ENCODE results near the gene ABCC1. TPM values are rescaled to one million over a fixed set of nuclear protein-coding genes. Genes with fewer than 3 reads are reported as not detected.
A peak's percentile ranks its signal among the peaks of the same experiment; 100 is the strongest.

ABCC1 gene
- polyA plus RNA-seq, 3 donors: 1.4 to 23.6 (median 3.0) TPM

DNA sequence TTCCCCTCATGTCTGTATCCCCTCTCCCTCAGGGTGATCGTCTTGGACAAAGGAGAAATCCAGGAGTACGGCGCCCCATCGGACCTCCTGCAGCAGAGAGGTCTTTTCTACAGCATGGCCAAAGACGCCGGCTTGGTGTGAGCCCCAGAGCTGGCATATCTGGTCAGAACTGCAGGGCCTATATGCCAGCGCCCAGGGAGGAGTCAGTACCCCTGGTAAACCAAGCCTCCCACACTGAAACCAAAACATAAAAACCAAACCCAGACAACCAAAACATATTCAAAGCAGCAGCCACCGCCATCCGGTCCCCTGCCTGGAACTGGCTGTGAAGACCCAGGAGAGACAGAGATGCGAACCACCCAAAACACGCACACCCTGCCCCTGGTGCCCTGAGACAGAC, 191.7 kb downstream of the ABCC1 start:
- WGBS (ENCODE audit: insufficient coverage): 99% methylated on average over 10 of the region's 11 CpGs
- no peak for DNase-seq
- no peaks in the 10 kb centered on the region for H3K27me3 ChIP-seq (ENCODE audit: control insufficient read depth in 2 of 2, insufficient read depth in 2 of 2, low read length in 2 of 2)
- peaks cover 15% of the 10 kb centered on the region for H4K20me1 ChIP-seq (ENCODE audit: insufficient read depth, low read length)
- H3K79me2 ChIP-seq (ENCODE audit: insufficient read depth, low read length): no peaks in the 10 kb centered on the region
- Mint-ChIP-seq H3K4me3 (no peak overlapping the region), H3K9me3 (peaks cover 0 to 2% (median 0%) of the 10 kb centered on the region in 7 donors), H3K36me3 (peaks cover 73 to 82% of the 10 kb centered on the region in 2 donors), H3K4me1 (peaks cover 2% of the 10 kb centered on the region), H3K27ac (peak overlapping the region in 1 of 7 donors; percentile 6), H3K27me3 (ENCODE audit: low read depth in 3 of 3) (peaks cover 0 to 2% (median 0%) of the 10 kb centered on the region in 3 donors)
- peaks cover 67 to 79% of the 10 kb centered on the region in 2 donors for H3K36me3 ChIP-seq (replicated peaks in 1 of 2; ENCODE audit: control insufficient read depth in 1 of 2, insufficient read depth in 2 of 2, low read length in 2 of 2)
- no peaks in the 10 kb centered on the region for H3K9me3 ChIP-seq (replicated peaks in 1 of 2; ENCODE audit: control insufficient read depth in 1 of 2, insufficient read depth in 1 of 2, low read length in 2 of 2)
- no peak overlapping the region for H3K27ac ChIP-seq (ENCODE audit: low read depth in 1 of 2, low read length in 2 of 2)
- no peak overlapping the region for H3K4me2 ChIP-seq (replicated peaks; ENCODE audit: extremely low read depth, low read length, poor library complexity, severe bottlenecking)
- no peak overlapping the region for H2AFZ ChIP-seq (ENCODE audit: insufficient read depth, low read depth, low read length, poor library complexity, severe bottlenecking)
- intact Hi-C loops (cut with micrococcal nuclease): no loop called here
- TF ChIP-seq, protein P1, sequence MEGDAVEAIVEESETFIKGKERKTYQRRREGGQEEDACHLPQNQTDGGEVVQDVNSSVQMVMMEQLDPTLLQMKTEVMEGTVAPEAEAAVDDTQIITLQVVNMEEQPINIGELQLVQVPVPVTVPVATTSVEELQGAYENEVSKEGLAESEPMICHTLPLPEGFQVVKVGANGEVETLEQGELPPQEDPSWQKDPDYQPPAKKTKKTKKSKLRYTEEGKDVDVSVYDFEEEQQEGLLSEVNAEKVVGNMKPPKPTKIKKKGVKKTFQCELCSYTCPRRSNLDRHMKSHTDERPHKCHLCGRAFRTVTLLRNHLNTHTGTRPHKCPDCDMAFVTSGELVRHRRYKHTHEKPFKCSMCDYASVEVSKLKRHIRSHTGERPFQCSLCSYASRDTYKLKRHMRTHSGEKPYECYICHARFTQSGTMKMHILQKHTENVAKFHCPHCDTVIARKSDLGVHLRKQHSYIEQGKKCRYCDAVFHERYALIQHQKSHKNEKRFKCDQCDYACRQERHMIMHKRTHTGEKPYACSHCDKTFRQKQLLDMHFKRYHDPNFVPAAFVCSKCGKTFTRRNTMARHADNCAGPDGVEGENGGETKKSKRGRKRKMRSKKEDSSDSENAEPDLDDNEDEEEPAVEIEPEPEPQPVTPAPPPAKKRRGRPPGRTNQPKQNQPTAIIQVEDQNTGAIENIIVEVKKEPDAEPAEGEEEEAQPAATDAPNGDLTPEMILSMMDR (IDR thresholded peaks at IDR 0.05): no peak
- H3K4me1 ChIP-seq (ENCODE audit: control insufficient read depth in 1 of 2, insufficient read depth in 2 of 2, low read length in 2 of 2): no peaks in the 10 kb centered on the region
- H3K9ac ChIP-seq (ENCODE audit: insufficient read depth, low read length, poor library complexity, severe bottlenecking): no peak overlapping the region
- H3K4me3 ChIP-seq (replicated peaks in 1 of 3; ENCODE audit: low read depth in 2 of 3, low read length in 3 of 3): no peak overlapping the region

DNA sequence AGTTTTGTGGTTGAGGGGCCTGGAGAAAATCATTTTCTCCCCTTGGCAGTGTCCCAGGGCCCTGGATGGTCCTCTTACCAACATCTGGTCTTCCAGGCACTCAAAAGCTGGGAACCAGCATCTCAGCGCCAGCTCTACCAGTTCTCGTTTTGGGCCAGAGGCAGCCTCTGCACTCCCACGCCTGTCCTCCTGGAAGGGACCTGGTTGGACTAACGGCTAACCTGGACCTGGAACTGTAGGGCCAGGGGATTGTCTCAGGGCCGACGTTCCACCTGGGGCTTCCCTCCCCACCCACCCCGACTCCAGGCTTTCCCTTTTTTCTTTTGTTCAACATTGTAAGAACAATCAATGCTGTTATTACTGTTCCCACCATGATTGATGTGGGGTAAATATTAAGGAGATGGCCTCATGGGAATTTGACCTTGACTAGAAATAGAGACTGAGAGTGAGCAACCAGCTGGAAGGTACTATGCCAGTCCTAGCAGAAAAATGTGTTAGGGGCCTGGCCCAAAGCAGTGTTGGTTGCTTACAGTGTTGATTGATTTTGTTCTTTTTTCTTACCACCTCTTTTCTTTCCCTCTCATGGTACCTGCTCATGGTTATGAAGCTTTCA, 192.5 kb downstream of the ABCC1 start:
- Histone ChIP-seq H3K27ac (ENCODE audit: low read depth in 1 of 2, low read length in 2 of 2) (no peak overlapping the region), H4K20me1 (ENCODE audit: insufficient read depth, low read length) (peaks cover 20% of the 10 kb centered on the region), H3K4me2 (replicated peaks; ENCODE audit: extremely low read depth, low read length, poor library complexity, severe bottlenecking) (no peak overlapping the region), H3K4me3 (replicated peaks in 1 of 3; ENCODE audit: low read depth in 2 of 3, low read length in 3 of 3) (no peak overlapping the region), H3K79me2 (ENCODE audit: insufficient read depth, low read length) (no peaks in the 10 kb centered on the region), H2AFZ (ENCODE audit: insufficient read depth, low read depth, low read length, poor library complexity, severe bottlenecking) (no peak overlapping the region), H3K4me1 (ENCODE audit: control insufficient read depth in 1 of 2, insufficient read depth in 2 of 2, low read length in 2 of 2) (no peaks in the 10 kb centered on the region), H3K9me3 (replicated peaks in 1 of 2; ENCODE audit: control insufficient read depth in 1 of 2, insufficient read depth in 1 of 2, low read length in 2 of 2) (no peaks in the 10 kb centered on the region), H3K36me3 (replicated peaks in 1 of 2; ENCODE audit: control insufficient read depth in 1 of 2, insufficient read depth in 2 of 2, low read length in 2 of 2) (peaks cover 59 to 72% of the 10 kb centered on the region in 2 donors), H3K27me3 (ENCODE audit: control insufficient read depth in 2 of 2, insufficient read depth in 2 of 2, low read length in 2 of 2) (no peaks in the 10 kb centered on the region), H3K9ac (ENCODE audit: insufficient read depth, low read length, poor library complexity, severe bottlenecking) (no peak overlapping the region)
- 96% methylated on average over 4 of the region's 7 CpGs for WGBS (ENCODE audit: insufficient coverage)
- Mint-ChIP-seq H3K36me3 (peaks cover 65 to 75% of the 10 kb centered on the region in 2 donors), H3K27ac (no peak overlapping the region), H3K4me3 (no peak overlapping the region), H3K27me3 (ENCODE audit: low read depth in 3 of 3) (peaks cover 0 to 2% (median 0%) of the 10 kb centered on the region in 3 donors), H3K4me1 (peaks cover 2% of the 10 kb centered on the region), H3K9me3 (peaks cover 0 to 2% (median 0%) of the 10 kb centered on the region in 7 donors)
- no peak for DNase-seq
- intact Hi-C loops (cut with micrococcal nuclease): no loop called here
- TF ChIP-seq, protein P1 (IDR thresholded peaks at IDR 0.05): no peak
